Measurements from ENCODE around the gene CYB5R3.

Gene CYB5R3

GRCh38 chr22:42612336-42612735 lies 36.9 kb downstream of the CYB5R3 start:
- TF ChIP-seq NFIC (IDR thresholded peaks at IDR 0.05) (no peak), USF1 (IDR thresholded peaks at IDR 0.05) (no peak), YY1 (IDR thresholded peaks at IDR 0.05; ENCODE audit: low read depth) (no peak), CREB1 (IDR thresholded peaks at IDR 0.05; ENCODE audit: low read depth) (no peak), CEBPB (IDR thresholded peaks at IDR 0.05) (no peak), RAD21 (IDR thresholded peaks at IDR 0.05; ENCODE audit: low read depth) (no peak), EP300 (IDR thresholded peaks at IDR 0.05; ENCODE audit: borderline replicate concordance) (no peak), FOXM1 (IDR thresholded peaks at IDR 0.05; ENCODE audit: borderline replicate concordance, low read depth) (no peak), MAX (IDR thresholded peaks at IDR 0.05) (no peak), TEAD4 (IDR thresholded peaks at IDR 0.05) (no peak), REST (IDR thresholded peaks at IDR 0.05; ENCODE audit: low read depth) (no peak), EGR1 (IDR thresholded peaks at IDR 0.05) (no peak)

GRCh38 chr22:42611051-42611450 lies 38.1 kb downstream of the CYB5R3 start:
- TF ChIP-seq MAX (IDR thresholded peaks at IDR 0.05): no peak

- no peak for TF ChIP-seq RAD21 (IDR thresholded peaks at IDR 0.05; ENCODE audit: low read depth)
- TF ChIP-seq CEBPB (IDR thresholded peaks at IDR 0.05): no peak
- no peak for TF ChIP-seq EP300 (IDR thresholded peaks at IDR 0.05; ENCODE audit: borderline replicate concordance)
- TF ChIP-seq MAX (IDR thresholded peaks at IDR 0.05): no peak
- TF ChIP-seq YY1 (IDR thresholded peaks at IDR 0.05; ENCODE audit: low read depth): no peak
- TF ChIP-seq REST (IDR thresholded peaks at IDR 0.05; ENCODE audit: low read depth): no peak
- no peak for TF ChIP-seq CREB1 (IDR thresholded peaks at IDR 0.05; ENCODE audit: low read depth)
- TF ChIP-seq TCF12 (IDR thresholded peaks at IDR 0.05; ENCODE audit: low read depth): no peak
- no peak for TF ChIP-seq TEAD4 (IDR thresholded peaks at IDR 0.05)
- no peak for TF ChIP-seq FOXM1 (IDR thresholded peaks at IDR 0.05; ENCODE audit: borderline replicate concordance, low read depth)
- no peak for TF ChIP-seq ZBTB7A (IDR thresholded peaks at IDR 0.05; ENCODE audit: low read depth)
- TF ChIP-seq TAF1 (IDR thresholded peaks at IDR 0.05; ENCODE audit: low read depth): no peak
- TF ChIP-seq NFIC (IDR thresholded peaks at IDR 0.05): no peak
- TF ChIP-seq EGR1 (IDR thresholded peaks at IDR 0.05): no peak
- TF ChIP-seq USF1 (IDR thresholded peaks at IDR 0.05): no peak
These were observed 39.0 kb downstream of the CYB5R3 start for GRCh38 chr22:42610186-42610585.

GRCh38 chr22:42608823-42609361 lies 40.3 kb downstream of the CYB5R3 start:
- TF ChIP-seq EGR1 (IDR thresholded peaks at IDR 0.05) (no peak), FOXM1 (IDR thresholded peaks at IDR 0.05; ENCODE audit: borderline replicate concordance, low read depth) (no peak), TAF1 (IDR thresholded peaks at IDR 0.05; ENCODE audit: low read depth) (no peak), USF1 (IDR thresholded peaks at IDR 0.05) (no peak), MAX (IDR thresholded peaks at IDR 0.05) (no peak), YY1 (IDR thresholded peaks at IDR 0.05; ENCODE audit: low read depth) (no peak), CREB1 (IDR thresholded peaks at IDR 0.05; ENCODE audit: low read depth) (no peak), RAD21 (IDR thresholded peaks at IDR 0.05; ENCODE audit: low read depth) (no peak), TCF12 (IDR thresholded peaks at IDR 0.05; ENCODE audit: low read depth) (no peak), EP300 (IDR thresholded peaks at IDR 0.05; ENCODE audit: borderline replicate concordance) (no peak), ZBTB7A (IDR thresholded peaks at IDR 0.05; ENCODE audit: low read depth) (no peak), CEBPB (IDR thresholded peaks at IDR 0.05) (no peak), TEAD4 (IDR thresholded peaks at IDR 0.05) (no peak), REST (IDR thresholded peaks at IDR 0.05; ENCODE audit: low read depth) (no peak), NFIC (IDR thresholded peaks at IDR 0.05) (no peak)

Measured in Ishikawa (cell line).